Suprapubic skin (tissue), 4 donors: ENCODE data around the gene UGT3A1.
"Not testable (repeated sequence)": the region's sequence is repeated elsewhere in the genome, so short reads cannot be mapped to it uniquely, and the experiment has no call there.

ENCODE experiments used
- POLR2A ChIP-seq, 2 donors: fragments of 450-650 bp; IDR thresholded peaks; one replicate each; pipeline ENCODE4 v1.6.1; 2017; ENCODE audit warnings: antibody characterized with exemption in 2 of 2, mild to moderate bottlenecking in 2 of 2, moderate library complexity in 2 of 2
- POLR2AphosphoS5 ChIP-seq, 3 donors: sonication (generic); formaldehyde crosslinking; IDR thresholded peaks; one replicate each; pipeline ENCODE4 v1.6.1; 2017; ENCODE audit warnings: antibody characterized with exemption in 3 of 3
- TF ChIP-seq, protein P1 (sequence below), 2 donors: fragments of 200-600 bp in 1 of 2; fragments of 450-650 bp in 1 of 2; sonication (generic) in 1 of 2; IDR thresholded peaks; one replicate each; pipeline ENCODE4 v1.5.1; 2016 to 2019; ENCODE audit warnings: antibody characterized with exemption in 2 of 2, mild to moderate bottlenecking in 1 of 2, moderate library complexity in 1 of 2

DNA sequence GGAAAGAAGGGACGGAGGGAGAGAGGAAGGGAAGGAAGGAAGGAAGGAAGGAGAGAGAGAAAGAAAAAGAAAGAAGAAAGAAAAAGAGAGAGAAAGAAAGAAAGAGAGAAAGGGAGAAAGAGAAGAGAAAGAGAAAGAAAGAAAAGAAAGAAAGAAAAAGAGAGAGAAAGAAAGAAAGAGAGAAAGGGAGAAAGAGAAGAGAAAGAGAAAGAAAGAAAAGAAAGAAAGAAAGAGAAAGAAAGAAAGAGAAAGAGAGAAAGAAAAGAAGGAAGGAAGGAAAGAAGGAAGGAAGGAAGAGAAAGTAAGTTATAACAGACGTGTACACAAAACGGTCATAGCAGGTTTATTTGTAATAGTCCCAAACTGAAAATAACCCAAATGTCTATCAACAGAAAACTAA lies 14.3 kb downstream of the UGT3A1 start:
- TF ChIP-seq, protein P1, sequence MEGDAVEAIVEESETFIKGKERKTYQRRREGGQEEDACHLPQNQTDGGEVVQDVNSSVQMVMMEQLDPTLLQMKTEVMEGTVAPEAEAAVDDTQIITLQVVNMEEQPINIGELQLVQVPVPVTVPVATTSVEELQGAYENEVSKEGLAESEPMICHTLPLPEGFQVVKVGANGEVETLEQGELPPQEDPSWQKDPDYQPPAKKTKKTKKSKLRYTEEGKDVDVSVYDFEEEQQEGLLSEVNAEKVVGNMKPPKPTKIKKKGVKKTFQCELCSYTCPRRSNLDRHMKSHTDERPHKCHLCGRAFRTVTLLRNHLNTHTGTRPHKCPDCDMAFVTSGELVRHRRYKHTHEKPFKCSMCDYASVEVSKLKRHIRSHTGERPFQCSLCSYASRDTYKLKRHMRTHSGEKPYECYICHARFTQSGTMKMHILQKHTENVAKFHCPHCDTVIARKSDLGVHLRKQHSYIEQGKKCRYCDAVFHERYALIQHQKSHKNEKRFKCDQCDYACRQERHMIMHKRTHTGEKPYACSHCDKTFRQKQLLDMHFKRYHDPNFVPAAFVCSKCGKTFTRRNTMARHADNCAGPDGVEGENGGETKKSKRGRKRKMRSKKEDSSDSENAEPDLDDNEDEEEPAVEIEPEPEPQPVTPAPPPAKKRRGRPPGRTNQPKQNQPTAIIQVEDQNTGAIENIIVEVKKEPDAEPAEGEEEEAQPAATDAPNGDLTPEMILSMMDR (IDR thresholded peaks at IDR 0.05) = not testable (repeated sequence)
- TF ChIP-seq POLR2A, POLR2AphosphoS5 (IDR thresholded peaks at IDR 0.05): not testable (repeated sequence)
